Neutrophil (primary cell): Measurements from ENCODE around the gene ENTPD6.

ENCODE experiments used
- H3K27ac ChIP-seq: fragments of 200-600 bp; sonication (generic); 2 replicates; pipeline ENCODE4 v1.5.1; 2016; ENCODE audit warnings: mild to moderate bottlenecking, moderate library complexity
- H3K27me3 ChIP-seq: fragments of 200-600 bp; sonication (generic); 2 replicates; pipeline ENCODE4 v1.6.0; 2016; ENCODE audit warnings: mild to moderate bottlenecking
- H3K36me3 ChIP-seq: fragments of 200-600 bp; sonication (generic); 2 replicates; pipeline ENCODE4 v1.5.1; 2017
- H3K4me1 ChIP-seq, 2 experiments: fragments of 200-600 bp in 1 of 2; sonication (generic) in 1 of 2; 1 replicate in 1 of 2; 2 replicates in 1 of 2; pipeline versions ENCODE4 v1.5.1 to v1.6.1; 2013 to 2016; ENCODE audit warnings: low read depth in 1 of 2, low read length in 1 of 2, mild to moderate bottlenecking in 1 of 2, moderate library complexity in 1 of 2; ENCODE audit not compliant: control insufficient read depth in 1 of 2, insufficient read depth in 1 of 2
- H3K4me3 ChIP-seq, 2 experiments: fragments of 200-600 bp in 1 of 2; sonication (generic) in 1 of 2; 1 replicate in 1 of 2; 2 replicates in 1 of 2; pipeline ENCODE4 v1.5.1; 2013 to 2016; ENCODE audit warnings: low read depth in 1 of 2, low read length in 1 of 2, mild to moderate bottlenecking in 1 of 2, moderate library complexity in 1 of 2
- H3K9me3 ChIP-seq: fragments of 200-600 bp; sonication (generic); 2 replicates; pipeline ENCODE4 v1.5.1; 2016
- TF ChIP-seq, protein P1 (sequence below): fragments of 200-600 bp; sonication (generic); IDR thresholded peaks from 2 replicates; pipeline ENCODE4 v1.5.1; 2016; ENCODE audit warnings: antibody characterized with exemption

ENTPD6 gene

DNA sequence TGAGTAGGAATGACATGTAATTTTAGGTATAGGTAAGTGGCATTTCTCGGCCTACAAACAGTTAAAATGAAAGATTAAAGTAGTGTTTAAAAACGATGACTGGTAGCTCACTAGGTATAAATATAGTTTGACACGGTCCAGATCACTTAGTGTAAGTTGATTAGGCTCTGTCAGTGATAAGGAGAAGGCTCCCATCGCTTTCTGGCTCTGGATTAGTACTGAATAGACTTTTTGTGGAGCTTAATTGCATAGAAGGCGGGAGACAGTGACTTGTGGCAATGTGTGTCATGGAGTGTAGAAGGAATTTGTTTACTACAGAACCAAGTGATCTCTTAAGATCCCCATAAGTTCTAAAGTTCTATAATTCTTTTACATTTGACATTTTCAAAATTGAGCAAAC, 59.1 kb downstream of the ENTPD6 start:
- TF ChIP-seq, protein P1, sequence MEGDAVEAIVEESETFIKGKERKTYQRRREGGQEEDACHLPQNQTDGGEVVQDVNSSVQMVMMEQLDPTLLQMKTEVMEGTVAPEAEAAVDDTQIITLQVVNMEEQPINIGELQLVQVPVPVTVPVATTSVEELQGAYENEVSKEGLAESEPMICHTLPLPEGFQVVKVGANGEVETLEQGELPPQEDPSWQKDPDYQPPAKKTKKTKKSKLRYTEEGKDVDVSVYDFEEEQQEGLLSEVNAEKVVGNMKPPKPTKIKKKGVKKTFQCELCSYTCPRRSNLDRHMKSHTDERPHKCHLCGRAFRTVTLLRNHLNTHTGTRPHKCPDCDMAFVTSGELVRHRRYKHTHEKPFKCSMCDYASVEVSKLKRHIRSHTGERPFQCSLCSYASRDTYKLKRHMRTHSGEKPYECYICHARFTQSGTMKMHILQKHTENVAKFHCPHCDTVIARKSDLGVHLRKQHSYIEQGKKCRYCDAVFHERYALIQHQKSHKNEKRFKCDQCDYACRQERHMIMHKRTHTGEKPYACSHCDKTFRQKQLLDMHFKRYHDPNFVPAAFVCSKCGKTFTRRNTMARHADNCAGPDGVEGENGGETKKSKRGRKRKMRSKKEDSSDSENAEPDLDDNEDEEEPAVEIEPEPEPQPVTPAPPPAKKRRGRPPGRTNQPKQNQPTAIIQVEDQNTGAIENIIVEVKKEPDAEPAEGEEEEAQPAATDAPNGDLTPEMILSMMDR = no peak
- Histone ChIP-seq H3K9me3 (no peaks in the 10 kb centered on the region), H3K4me1 (no peaks in the 10 kb centered on the region), H3K36me3 (peaks cover 5% of the 10 kb centered on the region), H3K27ac (no peak overlapping the region), H3K4me3 (no peak overlapping the region), H3K27me3 (no peaks in the 10 kb centered on the region)

DNA sequence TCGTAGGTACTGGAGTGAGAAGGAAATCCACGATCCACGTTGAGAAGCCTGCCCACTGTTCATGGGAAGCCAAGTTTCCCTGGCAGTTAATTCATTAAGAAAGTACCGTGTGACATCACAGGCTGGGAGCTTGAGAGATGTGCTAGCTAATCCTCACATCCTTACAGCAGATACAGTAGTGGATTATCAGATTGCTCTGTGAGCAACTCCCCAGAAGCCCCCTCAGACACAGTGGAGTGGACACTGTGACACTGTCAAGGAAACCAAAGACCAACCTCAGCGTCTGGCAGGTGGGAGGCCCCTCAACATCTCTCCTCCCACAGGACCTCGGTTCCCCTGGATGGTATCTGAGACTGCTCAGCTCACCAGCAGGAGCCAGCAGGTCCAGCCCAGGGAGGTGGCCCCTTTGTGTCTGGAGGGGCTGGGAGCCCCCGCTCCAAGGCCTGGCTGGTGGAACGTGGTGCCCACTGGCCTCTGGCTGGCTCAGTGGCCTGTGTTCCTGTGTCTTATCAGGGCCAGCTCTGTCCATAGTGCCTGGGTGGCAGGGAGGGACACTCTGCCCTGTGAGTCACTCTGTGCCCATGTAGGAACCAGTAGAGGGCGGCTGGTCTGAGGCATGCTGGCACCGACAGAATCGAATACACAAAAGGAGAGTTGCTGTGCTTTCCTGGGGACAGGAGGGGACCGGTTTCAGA, 59.6 kb downstream of the ENTPD6 start:
- Histone ChIP-seq H3K4me3 (no peak overlapping the region), H3K27me3 (no peaks in the 10 kb centered on the region), H3K27ac (no peak overlapping the region), H3K9me3 (no peaks in the 10 kb centered on the region), H3K36me3 (peaks cover 10% of the 10 kb centered on the region), H3K4me1 (no peaks in the 10 kb centered on the region)
- TF ChIP-seq, protein P1 = no peak

DNA sequence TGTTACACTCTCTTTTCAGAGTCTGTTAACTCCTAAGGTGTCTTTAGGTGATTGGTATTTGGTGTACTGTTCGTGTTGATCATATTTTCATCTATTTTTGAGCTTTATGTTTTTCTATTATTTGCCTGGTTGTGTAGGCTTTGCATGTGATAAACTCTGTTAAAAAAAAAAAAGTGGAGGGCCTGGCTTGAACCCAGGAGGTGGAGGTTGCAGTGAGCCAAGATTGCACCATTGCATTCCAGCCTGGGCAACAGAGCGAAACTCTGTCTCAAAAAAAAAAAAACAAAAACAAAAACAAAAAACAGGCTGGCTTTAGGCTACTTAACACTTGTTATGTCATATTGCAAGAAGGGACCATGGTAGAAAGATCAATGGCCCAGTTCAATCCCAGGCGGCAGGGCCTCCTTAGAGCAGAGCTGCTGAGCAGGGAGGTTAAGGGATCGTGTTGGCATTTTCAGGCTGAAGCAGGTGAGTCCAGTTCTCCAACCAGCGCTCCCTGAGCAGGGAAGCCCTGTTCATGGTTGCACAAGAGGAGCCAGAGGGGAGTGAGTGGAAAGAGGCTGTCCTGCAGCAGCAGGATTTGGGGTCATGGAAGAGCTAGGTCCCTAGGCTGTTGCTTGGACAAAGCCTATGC, 60.8 kb downstream of the ENTPD6 start:
- Histone ChIP-seq H3K36me3 (peaks cover 19% of the 10 kb centered on the region), H3K4me3 (no peak overlapping the region), H3K4me1 (no peaks in the 10 kb centered on the region), H3K9me3 (no peaks in the 10 kb centered on the region), H3K27me3 (no peaks in the 10 kb centered on the region), H3K27ac (no peak overlapping the region)
- TF ChIP-seq, protein P1 = no peak

DNA sequence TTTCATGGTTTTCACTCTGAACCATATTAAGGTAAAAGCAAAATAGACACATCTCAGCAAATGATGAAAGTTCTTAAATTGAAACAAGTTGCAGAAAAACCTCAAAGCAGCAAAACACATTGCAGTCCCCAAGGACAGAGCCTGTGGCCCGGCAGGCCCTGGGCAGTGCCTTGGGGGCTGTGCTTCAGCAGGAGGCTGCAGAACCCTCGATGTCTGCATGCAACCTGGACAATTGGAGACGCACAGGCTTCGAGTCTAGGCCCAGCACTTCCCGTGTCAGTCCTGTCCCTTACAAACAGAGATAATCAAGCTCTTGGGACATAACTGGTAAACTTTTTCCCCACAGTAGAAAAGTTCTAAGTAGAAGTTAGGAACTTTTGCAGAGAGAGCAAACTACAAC, 61.6 kb downstream of the ENTPD6 start:
- no peaks in the 10 kb centered on the region for H3K27me3 ChIP-seq
- H3K4me1 ChIP-seq = no peaks in the 10 kb centered on the region
- TF ChIP-seq, protein P1 = no peak
- no peak overlapping the region for H3K27ac ChIP-seq
- no peaks in the 10 kb centered on the region for H3K9me3 ChIP-seq
- H3K4me3 ChIP-seq = no peak overlapping the region
- peaks cover 19% of the 10 kb centered on the region for H3K36me3 ChIP-seq

DNA sequence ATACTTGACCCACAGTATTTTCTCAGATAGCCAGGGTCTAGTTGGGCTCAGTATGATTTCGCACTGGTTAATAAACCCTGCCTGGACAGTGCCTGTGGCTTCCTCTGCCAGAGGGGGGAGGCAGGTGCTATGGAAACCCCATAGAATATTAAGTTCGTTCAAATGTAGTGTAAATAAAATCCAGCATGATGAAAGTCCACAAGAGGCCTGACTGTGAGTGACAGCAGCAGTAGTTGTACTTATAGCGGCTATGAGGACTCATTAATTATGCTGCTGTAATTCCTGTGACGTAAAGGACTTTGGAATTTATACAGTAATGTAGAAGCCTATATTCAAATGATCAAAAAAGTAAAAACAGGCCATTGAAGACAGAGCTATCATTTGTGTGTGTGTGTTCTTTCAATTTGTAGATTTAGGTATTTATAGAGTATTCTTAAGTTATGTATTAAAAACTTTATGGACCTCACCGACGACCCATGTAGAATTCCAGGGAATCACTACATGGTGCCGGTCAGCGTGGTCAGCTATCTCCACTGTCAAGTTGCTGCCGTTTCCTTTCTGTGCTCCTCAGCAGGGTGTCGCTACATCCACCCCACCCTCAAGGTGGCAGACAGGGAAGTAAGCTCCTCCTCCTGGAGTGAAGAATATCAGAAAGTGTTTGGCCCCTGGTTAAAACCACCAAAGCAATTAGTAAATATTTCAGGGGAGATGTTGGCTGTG, 62.4 kb downstream of the ENTPD6 start:
- no peaks in the 10 kb centered on the region for H3K9me3 ChIP-seq
- H3K4me3 ChIP-seq = no peak overlapping the region
- TF ChIP-seq, protein P1 = no peak
- peaks cover 19% of the 10 kb centered on the region for H3K36me3 ChIP-seq
- no peaks in the 10 kb centered on the region for H3K4me1 ChIP-seq
- no peaks in the 10 kb centered on the region for H3K27me3 ChIP-seq
- H3K27ac ChIP-seq = no peak overlapping the region
